Stimulated activated CD4-positive, alpha-beta T cell treated with anti-CD3 and anti-CD28 coated beads, Interleukin-1b, Interleukin-23, amount 100 ng/mL, for 48 hours (primary cell): ENCODE measurements around the gene PARD3B.

Source experiments
- DNase-seq: peaks from one replicate; pipeline ENCODE4 v3.0.0-alpha.2; 2020

Gene PARD3B

GRCh38 chr2:205297368-205297767 lies 752.1 kb downstream of the PARD3B start:
- DNase-seq: no peak

GRCh38 chr2:205297846-205298245 lies 752.6 kb downstream of the PARD3B start:
- DNase-seq: no peak

GRCh38 chr2:205311201-205311600 lies 765.9 kb downstream of the PARD3B start:
- DNase-seq: no peak

GRCh38 chr2:205321231-205321630 lies 776.0 kb downstream of the PARD3B start:
- no peak for DNase-seq

- no peak for DNase-seq
Observed at GRCh38 chr2:205323929-205324328, 778.7 kb downstream of the PARD3B start.

GRCh38 chr2:205324355-205324754 lies 779.1 kb downstream of the PARD3B start:
- DNase-seq: no peak

GRCh38 chr2:205333351-205333750 lies 788.1 kb downstream of the PARD3B start:
- no peak for DNase-seq

- no peak for DNase-seq
Observed at GRCh38 chr2:205337274-205337673, 792.0 kb downstream of the PARD3B start.

GRCh38 chr2:205338156-205338555 lies 792.9 kb downstream of the PARD3B start:
- DNase-seq: no peak

- no peak for DNase-seq
Observed at GRCh38 chr2:205343103-205343502, 797.8 kb downstream of the PARD3B start.

GRCh38 chr2:205346649-205347048 lies 801.4 kb downstream of the PARD3B start:
- no peak for DNase-seq

GRCh38 chr2:205347899-205348298 lies 802.6 kb downstream of the PARD3B start:
- DNase-seq: no peak

- DNase-seq: no peak
Observed at GRCh38 chr2:205352094-205352493, 806.8 kb downstream of the PARD3B start.

GRCh38 chr2:205352593-205352992 lies 807.3 kb downstream of the PARD3B start:
- DNase-seq: no peak

- DNase-seq: no peak
Observed at GRCh38 chr2:205357732-205358131, 812.5 kb downstream of the PARD3B start.

GRCh38 chr2:205358351-205358815 lies 813.1 kb downstream of the PARD3B start:
- no peak for DNase-seq

GRCh38 chr2:205361272-205361671 lies 816.0 kb downstream of the PARD3B start:
- DNase-seq: no peak

- DNase-seq: no peak
Observed at GRCh38 chr2:205361970-205362369, 816.7 kb downstream of the PARD3B start.

- no peak for DNase-seq
Observed at GRCh38 chr2:205364261-205364660, 819.0 kb downstream of the PARD3B start.

GRCh38 chr2:205366336-205367060 lies 821.2 kb downstream of the PARD3B start:
- no peak for DNase-seq

- DNase-seq: no peak
Observed at GRCh38 chr2:205367331-205367935, 822.2 kb downstream of the PARD3B start.

- DNase-seq: no peak
Observed at GRCh38 chr2:205369813-205370212, 824.5 kb downstream of the PARD3B start.

GRCh38 chr2:205370726-205371125 lies 825.5 kb downstream of the PARD3B start:
- DNase-seq: no peak

- no peak for DNase-seq
Observed at GRCh38 chr2:205372141-205372540, 826.9 kb downstream of the PARD3B start.
